ENCODE measurements around the gene NOPCHAP1.

The NOPCHAP1 gene

DNA sequence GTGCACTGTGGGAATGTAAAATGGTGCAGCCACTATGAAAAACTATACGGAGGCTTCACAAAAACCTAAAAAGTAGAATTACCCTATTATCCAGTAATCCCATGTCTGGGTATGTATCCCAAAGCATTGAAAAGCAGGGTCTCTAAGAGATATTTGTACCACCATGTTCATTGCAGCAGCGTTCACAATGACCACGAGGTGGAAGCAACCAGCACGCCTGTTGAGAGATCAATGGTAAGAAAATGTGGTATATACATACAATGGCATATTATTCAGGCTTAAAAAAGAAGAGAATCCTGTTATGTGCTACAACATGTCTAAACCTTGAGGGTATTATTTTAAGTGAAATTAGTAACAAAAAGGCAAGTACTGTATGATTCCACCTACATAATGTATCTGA, 910 bp upstream of the NOPCHAP1 start:
- H3K4me3 ChIP-seq (replicated peaks; ENCODE audit: low read depth, low read length): peak overlapping the region; percentile 93
- no peaks in the 10 kb centered on the region for H3K36me3 ChIP-seq (ENCODE audit: control insufficient read depth, insufficient read depth, low read length)
- TF ChIP-seq, protein P1, sequence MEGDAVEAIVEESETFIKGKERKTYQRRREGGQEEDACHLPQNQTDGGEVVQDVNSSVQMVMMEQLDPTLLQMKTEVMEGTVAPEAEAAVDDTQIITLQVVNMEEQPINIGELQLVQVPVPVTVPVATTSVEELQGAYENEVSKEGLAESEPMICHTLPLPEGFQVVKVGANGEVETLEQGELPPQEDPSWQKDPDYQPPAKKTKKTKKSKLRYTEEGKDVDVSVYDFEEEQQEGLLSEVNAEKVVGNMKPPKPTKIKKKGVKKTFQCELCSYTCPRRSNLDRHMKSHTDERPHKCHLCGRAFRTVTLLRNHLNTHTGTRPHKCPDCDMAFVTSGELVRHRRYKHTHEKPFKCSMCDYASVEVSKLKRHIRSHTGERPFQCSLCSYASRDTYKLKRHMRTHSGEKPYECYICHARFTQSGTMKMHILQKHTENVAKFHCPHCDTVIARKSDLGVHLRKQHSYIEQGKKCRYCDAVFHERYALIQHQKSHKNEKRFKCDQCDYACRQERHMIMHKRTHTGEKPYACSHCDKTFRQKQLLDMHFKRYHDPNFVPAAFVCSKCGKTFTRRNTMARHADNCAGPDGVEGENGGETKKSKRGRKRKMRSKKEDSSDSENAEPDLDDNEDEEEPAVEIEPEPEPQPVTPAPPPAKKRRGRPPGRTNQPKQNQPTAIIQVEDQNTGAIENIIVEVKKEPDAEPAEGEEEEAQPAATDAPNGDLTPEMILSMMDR (IDR thresholded peaks at IDR 0.05; ENCODE audit: insufficient read depth, low read length, poor library complexity, severe bottlenecking): peak; percentile 42
- no peak for DNase-seq (ENCODE audit: extremely low read depth, insufficient read length)
- H3K27me3 ChIP-seq (replicated peaks; ENCODE audit: control insufficient read depth, insufficient read depth, low read length): no peaks in the 10 kb centered on the region

DNA sequence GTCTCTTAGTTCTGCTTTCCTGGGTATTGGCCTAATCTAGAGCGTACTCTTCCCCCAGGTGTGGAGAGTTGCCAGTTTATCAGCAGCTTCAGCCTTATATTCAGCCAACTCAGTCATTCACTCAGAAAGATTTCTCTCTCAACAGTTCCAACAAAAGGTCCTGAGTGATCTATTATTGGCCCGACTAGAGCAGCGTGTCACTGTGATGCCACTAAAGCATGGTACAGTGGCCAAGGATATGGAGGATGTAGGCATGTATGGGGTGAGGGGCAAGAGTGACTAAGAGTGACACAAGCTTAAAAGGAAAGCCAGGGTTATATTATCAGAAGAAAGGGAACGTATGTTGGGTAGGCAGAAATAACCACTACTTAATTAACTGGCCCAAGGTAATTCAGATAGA, 4.8 kb downstream of the NOPCHAP1 start:
- DNase-seq (ENCODE audit: extremely low read depth, insufficient read length): no peak
- TF ChIP-seq, protein P1 (IDR thresholded peaks at IDR 0.05; ENCODE audit: insufficient read depth, low read length, poor library complexity, severe bottlenecking): no peak
- Histone ChIP-seq H3K4me3 (replicated peaks; ENCODE audit: low read depth, low read length) (no peak overlapping the region), H3K36me3 (ENCODE audit: control insufficient read depth, insufficient read depth, low read length) (peaks cover 5% of the 10 kb centered on the region), H3K27me3 (replicated peaks; ENCODE audit: control insufficient read depth, insufficient read depth, low read length) (no peaks in the 10 kb centered on the region)

DNA sequence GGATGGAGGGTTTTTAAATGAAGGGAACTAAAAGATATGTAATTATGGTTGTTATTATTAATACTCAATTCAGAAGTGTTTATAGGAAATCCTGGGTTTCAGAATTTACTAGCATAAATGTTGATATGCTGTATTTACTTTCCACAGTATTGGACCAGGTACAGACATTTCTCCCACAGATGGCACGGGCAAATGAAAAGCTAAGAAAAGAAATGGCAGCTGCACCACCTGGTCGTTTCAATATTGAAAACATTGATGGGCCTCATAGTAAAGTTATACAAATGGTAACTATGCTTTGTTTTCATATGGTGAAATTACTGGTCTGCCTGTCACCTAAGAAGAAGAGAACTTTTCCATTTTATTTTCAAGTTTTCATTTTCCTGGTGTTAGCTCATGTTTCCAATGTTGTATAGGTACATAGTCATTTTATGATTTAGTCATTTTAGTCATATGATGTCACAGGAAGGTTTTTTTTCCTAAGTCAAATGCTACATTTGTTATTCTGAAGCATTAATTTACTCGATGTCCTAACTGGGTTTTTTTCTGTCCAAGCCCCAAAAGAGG, 5.5 kb downstream of the NOPCHAP1 start:
- DNase-seq (ENCODE audit: extremely low read depth, insufficient read length): no peak
- Histone ChIP-seq H3K36me3 (ENCODE audit: control insufficient read depth, insufficient read depth, low read length) (peaks cover 6% of the 10 kb centered on the region), H3K27me3 (replicated peaks; ENCODE audit: control insufficient read depth, insufficient read depth, low read length) (no peaks in the 10 kb centered on the region), H3K4me3 (replicated peaks; ENCODE audit: low read depth, low read length) (no peak overlapping the region)
- TF ChIP-seq, protein P1 (IDR thresholded peaks at IDR 0.05; ENCODE audit: insufficient read depth, low read length, poor library complexity, severe bottlenecking): no peak

DNA sequence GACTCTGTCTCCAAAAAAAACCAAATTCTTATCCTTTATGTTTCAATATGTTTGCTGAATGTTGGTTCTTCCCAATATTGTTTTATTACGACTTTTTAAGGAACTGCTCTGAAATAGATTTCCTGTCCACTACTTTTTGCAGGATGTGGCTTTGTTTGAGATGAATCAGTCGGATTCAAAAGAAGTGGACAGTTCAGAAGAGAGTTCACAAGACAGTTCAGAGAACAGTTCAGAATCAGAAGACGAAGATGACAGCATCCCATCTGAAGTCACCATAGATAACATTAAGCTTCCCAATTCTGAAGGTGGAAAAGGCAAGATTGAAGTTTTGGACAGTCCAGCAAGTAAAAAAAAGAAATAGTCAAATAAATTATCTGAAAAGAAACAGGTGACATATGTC, 8.2 kb downstream of the NOPCHAP1 start:
- TF ChIP-seq, protein P1 (IDR thresholded peaks at IDR 0.05; ENCODE audit: insufficient read depth, low read length, poor library complexity, severe bottlenecking): no peak
- DNase-seq (ENCODE audit: extremely low read depth, insufficient read length): no peak
- Histone ChIP-seq H3K4me3 (replicated peaks; ENCODE audit: low read depth, low read length) (no peak overlapping the region), H3K27me3 (replicated peaks; ENCODE audit: control insufficient read depth, insufficient read depth, low read length) (no peaks in the 10 kb centered on the region), H3K36me3 (ENCODE audit: control insufficient read depth, insufficient read depth, low read length) (peaks cover 17% of the 10 kb centered on the region)

DNA sequence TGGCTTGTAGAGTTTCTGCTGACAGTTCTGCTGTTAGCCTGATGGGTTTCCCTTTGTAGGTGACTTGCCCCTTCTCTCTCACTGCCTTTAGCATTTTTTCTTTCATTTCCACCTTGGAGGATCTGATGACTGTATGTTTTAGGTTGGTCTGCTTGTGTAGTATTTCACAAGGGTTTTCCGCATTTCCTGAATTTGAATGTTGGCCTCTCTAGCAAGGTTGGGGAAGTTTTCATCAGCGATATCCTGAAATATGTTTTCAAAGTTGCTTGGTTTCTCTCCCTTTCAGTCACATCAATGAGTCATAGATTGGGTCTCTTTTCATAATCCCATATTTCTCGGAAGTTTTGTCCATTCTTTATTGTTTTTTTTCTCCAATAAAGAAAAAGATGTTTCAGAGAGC, 11.4 kb downstream of the NOPCHAP1 start:
- Histone ChIP-seq H3K27me3 (replicated peaks; ENCODE audit: control insufficient read depth, insufficient read depth, low read length) (no peaks in the 10 kb centered on the region), H3K36me3 (ENCODE audit: control insufficient read depth, insufficient read depth, low read length) (peaks cover 21% of the 10 kb centered on the region), H3K4me3 (replicated peaks; ENCODE audit: low read depth, low read length) (no peak overlapping the region)
- no peak for DNase-seq (ENCODE audit: extremely low read depth, insufficient read length)
- TF ChIP-seq, protein P1 (IDR thresholded peaks at IDR 0.05; ENCODE audit: insufficient read depth, low read length, poor library complexity, severe bottlenecking): no peak
